ENCODE results near the gene OR5AN1.

The OR5AN1 gene

GRCh38 chr11:59413646-59414045 lies 55.0 kb downstream of the OR5AN1 start:
- Histone ChIP-seq H2AFZ (ENCODE audit: low read length) (no peak overlapping the region), H3K18ac (ENCODE audit: low read length) (no peak overlapping the region), H4K8ac (ENCODE audit: low read depth, low read length) (no peak overlapping the region), H3K4me3 (ENCODE audit: low read length in 2 of 2) (no peak overlapping the region), H3K14ac (ENCODE audit: low read length) (no peak overlapping the region), H3K27me3 (ENCODE audit: control insufficient read depth in 3 of 3, insufficient read depth in 3 of 3, low read depth in 1 of 3, low read length in 3 of 3) (no peaks in the 10 kb centered on the region), H3K4me2 (ENCODE audit: insufficient read depth, low read length, poor library complexity, severe bottlenecking) (no peak overlapping the region), H2BK15ac (ENCODE audit: low read length) (no peak overlapping the region), H2AK5ac (ENCODE audit: low read depth, low read length) (no peak overlapping the region), H3K9ac (ENCODE audit: low read depth, low read length, poor library complexity) (no peak overlapping the region), H3K23ac (ENCODE audit: low read depth, low read length, poor library complexity) (no peak overlapping the region), H3K4me1 (ENCODE audit: control insufficient read depth in 2 of 2, insufficient read depth in 1 of 2, low read depth in 1 of 2, low read length in 2 of 2) (no peaks in the 10 kb centered on the region), H2BK120ac (ENCODE audit: low read depth, low read length) (no peak overlapping the region), H3K79me1 (ENCODE audit: low read depth, low read length) (no peaks in the 10 kb centered on the region), H2BK5ac (ENCODE audit: low read length) (no peak overlapping the region), H3K9me3 (replicated peaks in 1 of 2; ENCODE audit: control insufficient read depth in 2 of 2, insufficient read depth in 1 of 2, low read depth in 1 of 2, low read length in 2 of 2) (no peaks in the 10 kb centered on the region), H2BK12ac (ENCODE audit: low read length) (no peak overlapping the region), H3K36me3 (replicated peaks in 1 of 2; ENCODE audit: control insufficient read depth in 2 of 2, insufficient read depth in 2 of 2, low read length in 2 of 2) (no peaks in the 10 kb centered on the region), H3K27ac (replicated peaks; ENCODE audit: low read length) (no peak overlapping the region), H4K91ac (ENCODE audit: low read depth, low read length, poor library complexity) (no peak overlapping the region), H3K4ac (ENCODE audit: low read length) (no peak overlapping the region)
- WGBS, 2 donors (ENCODE audit: extremely low coverage in 2 of 2, insufficient read length in 2 of 2, insufficient replicate concordance in 1 of 2), result no CpG with 5 or more reads among the region's 2 CpGs
- DNase-seq (ENCODE audit: low spot score), result no peak

- Histone ChIP-seq H3K4me3 (ENCODE audit: low read length in 2 of 2) (no peak overlapping the region), H2BK12ac (ENCODE audit: low read length) (no peak overlapping the region), H3K4me1 (ENCODE audit: control insufficient read depth in 2 of 2, insufficient read depth in 1 of 2, low read depth in 1 of 2, low read length in 2 of 2) (no peaks in the 10 kb centered on the region), H3K9ac (ENCODE audit: low read depth, low read length, poor library complexity) (no peak overlapping the region), H2BK15ac (ENCODE audit: low read length) (no peak overlapping the region), H4K8ac (ENCODE audit: low read depth, low read length) (no peak overlapping the region), H3K4me2 (ENCODE audit: insufficient read depth, low read length, poor library complexity, severe bottlenecking) (no peak overlapping the region), H2AK5ac (ENCODE audit: low read depth, low read length) (no peak overlapping the region), H3K27me3 (ENCODE audit: control insufficient read depth in 3 of 3, insufficient read depth in 3 of 3, low read depth in 1 of 3, low read length in 3 of 3) (no peaks in the 10 kb centered on the region), H4K91ac (ENCODE audit: low read depth, low read length, poor library complexity) (no peak overlapping the region), H3K27ac (replicated peaks; ENCODE audit: low read length) (no peak overlapping the region), H3K18ac (ENCODE audit: low read length) (no peak overlapping the region), H3K14ac (ENCODE audit: low read length) (no peak overlapping the region), H2AFZ (ENCODE audit: low read length) (no peak overlapping the region), H3K23ac (ENCODE audit: low read depth, low read length, poor library complexity) (no peak overlapping the region), H3K36me3 (replicated peaks in 1 of 2; ENCODE audit: control insufficient read depth in 2 of 2, insufficient read depth in 2 of 2, low read length in 2 of 2) (no peaks in the 10 kb centered on the region), H3K79me1 (ENCODE audit: low read depth, low read length) (no peaks in the 10 kb centered on the region), H3K9me3 (replicated peaks in 1 of 2; ENCODE audit: control insufficient read depth in 2 of 2, insufficient read depth in 1 of 2, low read depth in 1 of 2, low read length in 2 of 2) (no peaks in the 10 kb centered on the region), H3K4ac (ENCODE audit: low read length) (no peak overlapping the region), H2BK120ac (ENCODE audit: low read depth, low read length) (no peak overlapping the region), H2BK5ac (ENCODE audit: low read length) (no peak overlapping the region)
- no CpG with 5 or more reads among the region's 1 CpG for WGBS, 2 donors (ENCODE audit: extremely low coverage in 2 of 2, insufficient read length in 2 of 2, insufficient replicate concordance in 1 of 2)
- no peak for DNase-seq (ENCODE audit: low spot score)
Observed at GRCh38 chr11:59415111-59415510, 56.4 kb downstream of the OR5AN1 start.

- Histone ChIP-seq H3K4ac (ENCODE audit: low read length) (no peak overlapping the region), H2BK5ac (ENCODE audit: low read length) (no peak overlapping the region), H3K9me3 (replicated peaks in 1 of 2; ENCODE audit: control insufficient read depth in 2 of 2, insufficient read depth in 1 of 2, low read depth in 1 of 2, low read length in 2 of 2) (no peaks in the 10 kb centered on the region), H3K4me2 (ENCODE audit: insufficient read depth, low read length, poor library complexity, severe bottlenecking) (no peak overlapping the region), H2BK15ac (ENCODE audit: low read length) (no peak overlapping the region), H3K36me3 (replicated peaks in 1 of 2; ENCODE audit: control insufficient read depth in 2 of 2, insufficient read depth in 2 of 2, low read length in 2 of 2) (no peaks in the 10 kb centered on the region), H3K79me1 (ENCODE audit: low read depth, low read length) (no peaks in the 10 kb centered on the region), H3K4me3 (ENCODE audit: low read length in 2 of 2) (no peak overlapping the region), H4K91ac (ENCODE audit: low read depth, low read length, poor library complexity) (no peak overlapping the region), H3K14ac (ENCODE audit: low read length) (no peak overlapping the region), H2BK12ac (ENCODE audit: low read length) (no peak overlapping the region), H4K8ac (ENCODE audit: low read depth, low read length) (no peak overlapping the region), H3K27me3 (ENCODE audit: control insufficient read depth in 3 of 3, insufficient read depth in 3 of 3, low read depth in 1 of 3, low read length in 3 of 3) (no peaks in the 10 kb centered on the region), H3K27ac (replicated peaks; ENCODE audit: low read length) (no peak overlapping the region), H2BK120ac (ENCODE audit: low read depth, low read length) (no peak overlapping the region), H2AFZ (ENCODE audit: low read length) (no peak overlapping the region), H3K23ac (ENCODE audit: low read depth, low read length, poor library complexity) (no peak overlapping the region), H3K18ac (ENCODE audit: low read length) (no peak overlapping the region), H2AK5ac (ENCODE audit: low read depth, low read length) (no peak overlapping the region), H3K9ac (ENCODE audit: low read depth, low read length, poor library complexity) (no peak overlapping the region), H3K4me1 (ENCODE audit: control insufficient read depth in 2 of 2, insufficient read depth in 1 of 2, low read depth in 1 of 2, low read length in 2 of 2) (no peaks in the 10 kb centered on the region)
- no peak for DNase-seq (ENCODE audit: low spot score)
- no CpG with 5 or more reads among the region's 5 CpGs for WGBS, 2 donors (ENCODE audit: extremely low coverage in 2 of 2, insufficient read length in 2 of 2, insufficient replicate concordance in 1 of 2)
Observed at GRCh38 chr11:59416613-59417012, 57.9 kb downstream of the OR5AN1 start.

GRCh38 chr11:59417023-59417422 lies 58.3 kb downstream of the OR5AN1 start:
- H3K9ac ChIP-seq (ENCODE audit: low read depth, low read length, poor library complexity), result no peak overlapping the region
- H3K4me2 ChIP-seq (ENCODE audit: insufficient read depth, low read length, poor library complexity, severe bottlenecking), result no peak overlapping the region
- H2BK15ac ChIP-seq (ENCODE audit: low read length), result no peak overlapping the region
- no peaks in the 10 kb centered on the region for H3K27me3 ChIP-seq (ENCODE audit: control insufficient read depth in 3 of 3, insufficient read depth in 3 of 3, low read depth in 1 of 3, low read length in 3 of 3)
- H3K9me3 ChIP-seq (replicated peaks in 1 of 2; ENCODE audit: control insufficient read depth in 2 of 2, insufficient read depth in 1 of 2, low read depth in 1 of 2, low read length in 2 of 2), result no peaks in the 10 kb centered on the region
- H4K91ac ChIP-seq (ENCODE audit: low read depth, low read length, poor library complexity), result no peak overlapping the region
- no peak overlapping the region for H3K27ac ChIP-seq (replicated peaks; ENCODE audit: low read length)
- H2BK120ac ChIP-seq (ENCODE audit: low read depth, low read length), result no peak overlapping the region
- no peaks in the 10 kb centered on the region for H3K79me1 ChIP-seq (ENCODE audit: low read depth, low read length)
- H3K4ac ChIP-seq (ENCODE audit: low read length), result no peak overlapping the region
- H3K36me3 ChIP-seq (replicated peaks in 1 of 2; ENCODE audit: control insufficient read depth in 2 of 2, insufficient read depth in 2 of 2, low read length in 2 of 2), result no peaks in the 10 kb centered on the region
- H2BK5ac ChIP-seq (ENCODE audit: low read length), result no peak overlapping the region
- H3K14ac ChIP-seq (ENCODE audit: low read length), result no peak overlapping the region
- no peak overlapping the region for H2AFZ ChIP-seq (ENCODE audit: low read length)
- H4K8ac ChIP-seq (ENCODE audit: low read depth, low read length), result no peak overlapping the region
- no peak overlapping the region for H3K18ac ChIP-seq (ENCODE audit: low read length)
- no CpG with 5 or more reads among the region's 5 CpGs for WGBS, 2 donors (ENCODE audit: extremely low coverage in 2 of 2, insufficient read length in 2 of 2, insufficient replicate concordance in 1 of 2)
- H3K23ac ChIP-seq (ENCODE audit: low read depth, low read length, poor library complexity), result no peak overlapping the region
- H3K4me3 ChIP-seq (ENCODE audit: low read length in 2 of 2), result no peak overlapping the region
- no peaks in the 10 kb centered on the region for H3K4me1 ChIP-seq (ENCODE audit: control insufficient read depth in 2 of 2, insufficient read depth in 1 of 2, low read depth in 1 of 2, low read length in 2 of 2)
- no peak overlapping the region for H2AK5ac ChIP-seq (ENCODE audit: low read depth, low read length)
- no peak for DNase-seq (ENCODE audit: low spot score)
- no peak overlapping the region for H2BK12ac ChIP-seq (ENCODE audit: low read length)

Measured in neuronal stem cell (in vitro differentiated cells).